Measurements from ENCODE around the gene EML4. TPM values are rescaled to one million over a fixed set of nuclear protein-coding genes. Genes with fewer than 3 reads are reported as not detected.
A peak's percentile ranks its signal among the peaks of the same experiment; 100 is the strongest.

Gene EML4
- total RNA-seq, 1 donor from 2014 or later: 28.5 TPM

DNA sequence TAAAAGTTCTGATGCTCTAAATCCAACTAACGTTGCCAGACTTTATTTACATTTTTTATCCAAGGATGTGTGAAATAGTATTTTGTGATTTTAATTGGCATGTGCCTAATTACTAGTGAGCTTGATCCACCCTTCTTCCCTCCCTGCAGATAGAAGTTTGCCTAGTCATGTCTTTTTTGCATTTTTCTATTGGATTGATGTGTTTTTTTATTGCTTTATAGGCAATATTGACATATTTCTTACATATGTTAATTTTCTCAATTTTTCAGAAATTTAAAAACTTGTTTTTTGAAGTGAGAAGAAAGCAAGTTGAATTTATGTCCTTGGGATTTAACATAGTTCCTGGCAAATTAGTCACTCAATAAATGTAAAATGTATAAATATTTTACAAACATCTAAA lies 56.4 kb downstream of the EML4 start:
- ATAC-seq: no peak

DNA sequence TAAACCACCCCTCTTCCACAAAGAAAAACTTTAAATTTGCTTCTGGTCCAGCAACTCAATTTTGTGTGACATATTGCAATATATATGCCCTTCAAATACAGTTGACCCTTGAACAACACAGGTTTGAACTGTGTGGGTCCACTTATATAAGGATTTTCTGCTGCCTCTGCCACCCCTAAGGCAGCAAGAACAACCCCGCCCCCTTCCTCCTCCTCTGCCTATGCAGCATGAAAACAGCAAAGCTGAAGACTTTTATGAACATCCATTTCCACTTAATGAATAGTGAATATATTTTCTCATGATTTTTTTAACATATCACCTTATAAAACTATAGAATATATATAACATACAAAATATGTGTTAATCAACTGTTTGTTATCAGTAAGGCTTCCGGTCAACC lies 58.3 kb downstream of the EML4 start:
- no peak for ATAC-seq

DNA sequence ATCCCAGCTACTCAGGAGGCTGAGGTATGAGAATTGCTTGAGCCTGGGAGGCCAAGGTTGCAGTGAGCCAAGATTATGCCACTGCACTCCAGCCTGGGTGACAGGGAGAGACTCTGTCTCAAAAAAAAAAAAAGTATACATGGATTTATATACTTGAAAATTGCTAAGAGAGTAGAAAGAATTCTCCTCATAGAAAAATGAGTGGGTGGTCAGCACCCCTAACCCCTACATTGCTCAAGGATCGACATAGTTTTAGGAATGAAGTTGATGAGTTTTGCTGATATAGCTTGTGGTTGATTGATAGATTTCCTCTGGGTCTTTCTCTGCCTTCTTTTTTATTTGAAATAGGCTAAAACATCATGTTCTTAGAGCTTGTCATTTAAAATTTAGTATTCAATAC lies 58.9 kb downstream of the EML4 start:
- ATAC-seq: no peak

DNA sequence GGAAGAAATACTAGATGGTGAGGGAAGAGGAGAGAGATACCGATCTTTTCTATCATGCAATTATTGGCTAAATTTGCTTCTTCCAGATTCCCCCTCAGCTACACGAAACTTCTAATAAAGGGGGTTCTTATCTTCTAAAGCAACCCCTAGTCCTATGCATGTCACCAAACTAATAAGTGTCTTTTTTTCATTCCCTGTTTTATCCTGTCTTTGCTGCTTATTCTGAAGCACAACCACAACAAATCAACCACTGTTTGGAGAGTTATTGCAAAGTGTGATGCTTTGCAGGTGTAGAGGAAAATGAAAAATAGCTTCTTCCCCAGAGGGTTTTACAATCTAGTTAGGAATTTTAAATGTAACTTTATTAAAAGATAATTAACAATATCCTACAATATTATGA lies 60.8 kb downstream of the EML4 start:
- no peak for ATAC-seq

DNA sequence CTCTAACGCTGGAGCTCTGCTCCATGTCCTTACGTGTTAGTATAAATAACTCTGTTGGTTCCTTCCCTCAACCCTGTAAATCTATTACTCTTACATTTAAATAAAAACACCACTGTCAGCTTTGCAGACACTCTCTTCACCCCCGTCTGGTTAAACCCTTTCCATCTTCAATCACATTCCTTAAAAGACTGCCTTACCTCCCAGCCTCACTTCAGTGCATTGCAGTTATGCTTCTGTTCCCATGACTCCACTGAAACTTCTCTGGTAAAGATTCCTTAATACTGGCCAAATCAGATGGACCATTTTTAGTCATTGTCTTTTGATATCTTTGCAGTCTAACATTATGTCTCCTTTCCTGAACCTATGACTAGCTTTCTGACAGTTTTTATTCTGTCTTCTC lies 61.7 kb downstream of the EML4 start:
- no peak for ATAC-seq

DNA sequence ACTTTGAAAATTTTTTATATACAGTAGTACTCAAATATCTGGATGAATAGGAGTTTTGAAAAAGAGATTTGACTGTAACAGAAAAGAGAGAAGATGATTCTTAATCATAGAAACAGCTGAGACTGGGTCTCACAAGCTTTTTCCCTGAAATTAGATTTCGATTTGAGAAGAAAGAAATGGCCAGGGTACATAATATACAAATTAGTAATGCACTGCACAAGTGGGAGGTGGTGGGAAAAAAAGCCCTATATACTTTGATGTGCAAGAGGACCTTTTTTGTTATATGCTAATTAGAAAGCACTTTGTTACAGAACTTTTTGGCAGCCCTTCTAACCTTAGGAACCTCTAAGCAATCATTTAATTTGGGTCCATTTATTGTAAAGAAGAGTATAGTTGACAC lies 62.9 kb downstream of the EML4 start:
- ATAC-seq: no peak

DNA sequence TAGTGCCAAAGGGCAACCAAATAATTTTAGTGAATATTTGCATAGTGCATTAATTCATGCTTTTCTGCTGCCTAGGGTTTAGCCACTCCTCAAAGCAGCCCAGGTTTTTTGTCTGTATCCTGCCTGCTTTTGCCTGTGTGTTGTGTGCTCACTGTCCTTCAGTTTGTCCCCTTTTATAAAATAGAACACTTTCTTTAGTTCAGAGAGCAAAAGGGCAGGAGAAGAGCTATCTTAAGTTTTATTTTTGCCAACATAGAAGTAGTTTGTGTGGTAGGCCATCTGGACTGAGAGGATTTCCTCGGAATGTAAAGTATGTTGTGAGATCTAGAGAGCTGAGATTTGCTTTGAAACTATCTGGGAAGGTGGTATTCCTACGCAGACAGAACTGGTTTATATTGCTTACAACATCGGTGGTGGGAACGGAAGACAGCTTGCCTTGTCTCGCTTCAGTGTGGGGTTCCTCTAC lies 64.9 kb downstream of the EML4 start:
- ATAC-seq: no peak

DNA sequence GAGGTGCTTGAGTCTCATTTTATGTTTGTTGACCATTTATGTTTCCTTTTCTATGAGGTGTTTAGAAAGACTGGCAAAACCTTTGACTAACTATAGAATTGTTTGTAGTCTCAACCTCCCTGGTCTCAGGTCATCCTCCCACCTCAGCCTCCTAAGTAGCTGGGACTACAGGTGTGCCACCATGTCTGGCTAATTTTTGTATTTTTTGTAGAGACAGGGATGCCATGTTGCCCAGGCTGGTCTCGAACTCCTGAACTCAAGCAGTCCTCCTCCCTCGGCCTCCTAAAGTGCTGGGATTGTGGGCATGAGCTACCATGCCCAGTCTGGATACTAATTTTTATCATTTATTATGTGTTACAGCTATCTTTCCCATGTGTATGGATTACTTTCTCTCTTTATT lies 67.8 kb downstream of the EML4 start:
- no peak for ATAC-seq

DNA sequence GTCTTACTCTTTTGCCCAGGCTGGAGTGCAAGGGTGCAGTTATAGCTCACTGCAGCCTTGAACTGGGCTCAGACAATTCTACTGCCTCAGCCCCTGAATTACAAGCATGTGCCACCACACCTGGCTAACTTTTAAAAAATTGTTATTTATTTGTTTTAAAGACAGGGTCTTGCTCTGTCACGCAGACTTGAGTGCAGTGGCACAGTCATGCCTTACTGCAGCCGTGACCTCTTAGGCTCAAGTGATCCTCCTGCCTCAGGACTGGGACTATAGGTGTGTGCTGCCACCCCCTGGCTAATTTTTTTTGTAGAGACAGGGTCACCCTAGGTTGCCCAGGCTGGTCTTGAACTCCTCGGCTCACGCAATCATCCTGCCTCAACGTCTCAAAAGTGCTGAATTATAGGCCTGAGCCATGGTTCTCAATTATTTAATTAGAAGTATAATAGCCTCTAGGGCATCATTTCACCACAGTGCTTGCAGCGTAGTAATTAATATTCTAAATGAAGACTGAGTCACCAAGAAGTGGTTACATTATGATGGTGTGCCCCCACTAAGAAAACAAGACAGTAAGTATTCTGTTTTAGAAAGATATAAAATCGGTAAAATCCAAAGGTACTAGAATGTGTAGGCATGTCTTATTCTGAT lies 69.6 kb downstream of the EML4 start:
- peak; percentile 78 for ATAC-seq

DNA sequence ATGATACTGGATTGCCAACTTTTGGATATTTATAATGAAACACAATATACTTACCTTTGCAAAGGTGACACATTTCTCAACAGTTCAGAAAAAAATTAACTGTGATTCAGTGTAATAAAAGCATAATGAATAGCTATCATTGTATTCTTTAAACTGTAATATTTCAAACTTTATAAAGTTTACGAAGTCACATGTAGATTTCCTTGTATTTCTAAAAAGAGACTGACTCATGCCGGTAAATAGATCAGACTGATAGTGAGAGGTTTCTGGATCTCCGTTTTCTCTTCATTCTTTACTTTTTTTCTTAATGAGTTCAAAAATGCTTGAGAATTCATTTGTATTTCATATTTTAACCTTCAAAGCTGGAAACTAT lies 70.1 kb downstream of the EML4 start:
- ATAC-seq: no peak

DNA sequence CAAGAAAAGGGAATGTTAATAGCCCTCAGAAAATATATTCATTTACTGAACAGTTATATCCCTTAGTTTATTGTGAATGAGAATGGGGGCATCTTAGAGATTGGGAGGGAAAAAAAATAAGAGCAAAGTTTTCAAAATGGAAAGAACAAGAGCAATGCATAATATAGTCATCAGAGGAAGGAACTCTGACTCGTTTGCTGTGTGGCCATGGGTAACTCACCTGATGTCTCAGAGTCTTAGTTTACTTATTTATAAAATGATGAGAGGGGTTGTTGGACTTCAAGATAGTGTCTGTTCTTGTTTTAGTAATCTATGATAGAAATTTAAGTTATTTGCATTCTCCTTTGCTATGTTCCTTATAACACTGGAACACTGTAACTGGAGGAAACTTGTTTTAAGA lies 70.7 kb downstream of the EML4 start:
- no peak for ATAC-seq

DNA sequence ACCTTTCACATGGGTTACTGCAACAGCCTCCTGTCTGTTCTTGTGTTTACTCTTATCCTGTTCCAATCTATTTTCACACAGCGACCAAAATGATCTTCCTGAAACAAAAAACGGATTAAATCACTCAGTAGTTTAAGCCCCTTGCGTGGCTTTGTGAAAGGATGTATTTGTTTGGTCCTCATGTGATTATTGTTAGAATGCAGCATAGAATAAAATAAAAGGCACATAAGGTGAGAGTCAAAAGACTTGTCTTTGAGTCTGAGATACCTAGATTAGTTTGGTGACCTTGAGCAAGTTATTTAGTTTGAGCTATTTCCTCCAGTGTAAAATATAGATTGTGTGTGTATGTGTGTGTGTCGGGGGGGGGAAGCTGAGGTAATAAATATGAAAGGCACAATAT lies 72.4 kb downstream of the EML4 start:
- no peak for ATAC-seq

DNA sequence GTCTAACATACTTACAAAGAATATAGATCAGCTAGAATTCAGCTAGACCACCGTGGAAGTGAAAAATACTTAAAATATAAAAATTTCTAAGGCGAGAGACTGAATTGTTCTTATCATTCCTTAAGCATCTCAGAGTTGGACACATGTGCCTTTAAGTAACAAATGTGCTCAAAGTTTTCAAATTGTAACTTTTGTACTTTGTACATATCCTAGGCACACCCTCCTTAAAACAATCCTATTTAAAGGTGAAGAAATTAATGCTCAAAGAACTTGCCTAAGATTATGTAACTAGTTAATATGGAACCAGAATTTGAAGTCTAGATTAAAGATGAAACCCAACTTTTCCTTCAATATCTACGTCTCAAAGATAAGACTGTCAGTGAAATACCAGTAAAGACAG lies 74.1 kb downstream of the EML4 start:
- ATAC-seq: no peak

DNA sequence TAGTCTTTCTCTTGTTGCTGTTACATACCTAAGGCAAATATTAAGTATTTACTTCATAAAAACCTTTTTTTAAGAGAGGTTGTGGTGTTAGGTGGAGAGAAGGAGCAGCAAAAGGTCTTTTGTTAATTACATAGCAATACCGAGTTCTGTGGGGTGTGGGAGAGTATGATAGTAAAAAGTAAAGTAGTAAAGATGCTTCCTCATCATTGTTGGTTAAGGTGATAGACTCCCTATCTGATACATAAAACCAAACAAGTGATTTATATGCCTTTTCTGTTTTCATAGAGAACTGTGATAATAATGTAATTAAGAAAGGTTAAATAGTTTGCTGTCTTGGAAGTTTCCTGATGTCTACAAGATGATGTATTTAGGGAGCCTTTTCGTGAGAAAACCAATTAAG lies 75.4 kb downstream of the EML4 start:
- ATAC-seq: no peak

DNA sequence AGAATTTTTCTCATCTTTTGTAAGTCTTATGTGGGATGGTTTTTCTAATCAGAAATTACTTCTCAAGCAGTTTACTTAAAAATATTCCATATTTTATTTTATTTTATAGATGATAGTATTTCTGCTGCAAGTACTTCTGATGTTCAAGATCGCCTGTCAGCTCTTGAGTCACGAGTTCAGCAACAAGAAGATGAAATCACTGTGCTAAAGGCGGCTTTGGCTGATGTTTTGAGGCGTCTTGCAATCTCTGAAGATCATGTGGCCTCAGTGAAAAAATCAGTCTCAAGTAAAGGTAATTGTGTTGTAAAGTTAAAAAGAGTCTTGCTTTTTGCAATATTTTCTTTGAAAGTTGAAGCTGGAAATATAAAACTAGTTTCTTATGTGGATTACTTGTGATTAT lies 76.2 kb downstream of the EML4 start:
- ATAC-seq: no peak

DNA sequence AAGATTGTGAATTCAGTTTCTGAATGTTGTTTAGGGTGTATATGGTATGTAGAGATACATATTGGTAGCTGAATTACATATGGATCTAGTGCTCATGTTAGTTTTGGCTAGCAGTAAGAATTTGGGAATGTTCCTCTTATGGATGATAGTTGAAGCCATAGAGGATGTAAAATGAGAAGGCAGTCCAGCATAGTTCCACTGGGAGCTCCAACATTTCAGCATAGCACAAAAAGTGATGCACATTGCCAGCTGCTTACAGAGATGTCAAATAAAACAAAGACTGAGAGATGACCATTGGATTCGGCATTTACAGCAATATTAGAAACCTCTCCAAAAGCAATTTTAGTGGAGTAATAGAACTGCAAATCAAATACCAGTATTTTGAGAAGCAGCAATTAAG lies 77.4 kb downstream of the EML4 start:
- ATAC-seq: no peak

DNA sequence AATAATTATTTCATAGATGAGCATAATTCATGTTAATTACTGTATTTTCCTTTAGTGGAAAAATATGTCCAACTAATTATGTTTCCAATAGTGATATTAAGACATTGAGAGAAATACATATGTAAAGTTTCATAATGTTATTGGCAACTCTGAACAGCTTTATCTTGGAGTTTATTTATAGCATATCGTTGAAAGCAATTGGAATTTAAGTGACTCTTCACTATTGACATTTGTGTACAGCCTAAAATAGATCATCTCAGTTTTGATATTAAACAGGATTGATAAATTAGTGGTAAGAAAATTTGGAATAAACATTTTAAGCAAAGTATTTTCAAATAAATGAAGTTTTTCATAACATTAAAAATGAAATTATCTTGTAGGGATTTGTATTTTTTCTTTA lies 79.7 kb downstream of the EML4 start:
- ATAC-seq: no peak

DNA sequence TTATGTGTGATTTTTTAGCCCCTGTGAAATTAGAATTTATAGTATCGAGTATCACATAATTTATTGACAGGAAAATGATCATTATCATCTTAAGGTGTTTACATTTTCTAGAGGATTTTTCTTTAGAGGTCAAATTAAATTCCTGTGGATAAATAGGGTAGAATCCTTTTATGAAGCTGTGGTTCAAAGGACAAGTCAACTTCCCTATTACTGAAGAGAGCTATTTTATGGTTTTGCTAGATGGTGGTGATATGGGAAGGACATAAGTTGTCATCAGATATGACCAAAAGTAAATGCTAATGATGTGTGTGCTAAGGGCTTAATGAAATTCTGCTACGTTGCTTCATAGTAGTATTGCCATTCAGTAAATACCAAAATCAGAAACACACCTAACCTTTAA lies 80.1 kb downstream of the EML4 start:
- ATAC-seq: no peak

DNA sequence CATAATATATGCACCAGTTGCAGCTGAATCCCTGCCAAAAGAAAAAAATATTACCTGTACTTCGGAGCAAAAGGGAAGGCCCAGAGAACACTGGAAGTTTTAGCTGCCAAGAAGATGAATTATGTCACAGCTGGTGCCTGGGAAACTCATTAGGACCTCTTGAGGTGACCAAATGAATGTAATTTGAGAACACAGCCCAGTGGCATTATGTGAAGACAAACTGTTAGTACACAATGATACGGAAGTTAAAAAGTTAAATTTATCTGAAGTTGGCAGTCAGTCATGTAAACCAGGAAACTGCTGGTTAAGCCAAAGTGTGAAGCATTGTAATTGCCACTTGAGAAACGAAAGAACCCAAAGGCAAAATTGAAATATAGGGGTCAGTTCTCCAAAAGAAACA lies 80.7 kb downstream of the EML4 start:
- ATAC-seq: peak; percentile 38

DNA sequence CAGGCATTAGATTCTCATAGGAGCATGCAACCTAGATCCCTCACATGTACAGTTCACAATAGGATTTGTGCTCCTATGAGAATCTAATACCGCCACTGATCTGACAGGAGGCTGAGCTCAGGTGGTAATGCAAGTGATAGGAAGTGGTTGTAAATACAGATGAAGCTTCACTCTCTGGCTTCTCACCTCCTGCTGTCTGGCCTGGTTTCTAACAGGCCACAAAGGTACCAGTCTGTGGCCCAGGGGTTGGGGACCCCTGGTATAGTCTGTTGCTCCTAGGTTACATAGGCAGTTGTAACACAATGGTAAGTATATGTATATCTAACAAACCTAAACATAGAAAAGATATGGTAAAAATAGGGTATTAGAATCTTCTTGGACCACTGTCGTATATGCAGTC lies 81.8 kb downstream of the EML4 start:
- ATAC-seq: no peak

DNA sequence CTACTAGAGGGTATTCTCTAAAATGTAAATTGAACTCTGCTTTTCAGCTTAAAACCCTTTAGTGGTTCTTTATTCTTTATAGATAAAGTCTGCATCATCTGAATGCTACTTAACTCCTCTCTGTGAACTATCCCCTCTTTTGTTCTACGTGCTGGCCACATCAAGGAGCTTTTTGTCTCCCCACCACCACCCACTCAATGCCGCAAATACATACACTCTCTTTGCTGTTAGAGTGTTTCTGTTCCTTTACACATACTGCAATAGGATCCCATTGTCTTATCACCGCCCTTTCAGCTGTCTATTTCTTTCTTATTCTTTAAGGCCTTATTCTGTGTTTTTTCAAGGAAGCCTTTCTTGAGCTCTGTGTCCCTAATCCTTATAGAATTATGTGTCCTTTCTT lies 83.3 kb downstream of the EML4 start:
- ATAC-seq: no peak

DNA sequence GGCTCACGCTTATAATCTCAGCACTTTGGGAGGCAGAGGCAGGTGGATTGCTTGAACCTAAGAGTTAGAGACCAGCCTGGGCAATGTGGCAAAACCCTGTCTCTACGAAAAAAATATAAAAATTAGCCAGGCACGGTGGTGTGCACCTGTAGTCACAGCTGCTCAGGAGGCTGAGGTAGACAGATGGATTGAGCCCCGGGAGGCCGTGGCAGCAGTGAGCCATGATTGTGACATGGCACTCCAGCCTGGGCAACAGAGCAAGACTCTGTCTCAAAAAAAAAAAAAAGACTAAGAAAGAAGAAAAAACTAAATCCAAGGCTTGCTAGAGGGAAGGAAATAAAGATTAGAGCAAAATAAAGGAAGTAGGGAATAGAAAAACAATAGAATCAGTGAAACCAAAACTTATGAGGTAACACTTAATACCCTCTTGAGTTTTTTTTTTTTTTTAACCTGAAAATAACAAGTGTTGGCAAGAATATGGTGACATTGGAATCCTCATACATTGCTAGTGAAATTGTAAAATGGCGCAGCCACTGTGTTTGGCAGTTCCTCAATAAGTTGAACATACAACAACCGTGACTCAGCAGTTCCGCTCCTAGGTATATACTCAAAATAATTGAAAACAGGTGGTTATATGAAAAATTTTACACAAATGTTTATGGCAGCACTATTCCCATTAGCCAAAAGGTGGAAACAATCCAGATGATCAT lies 85.2 kb downstream of the EML4 start:
- no peak for ATAC-seq

DNA sequence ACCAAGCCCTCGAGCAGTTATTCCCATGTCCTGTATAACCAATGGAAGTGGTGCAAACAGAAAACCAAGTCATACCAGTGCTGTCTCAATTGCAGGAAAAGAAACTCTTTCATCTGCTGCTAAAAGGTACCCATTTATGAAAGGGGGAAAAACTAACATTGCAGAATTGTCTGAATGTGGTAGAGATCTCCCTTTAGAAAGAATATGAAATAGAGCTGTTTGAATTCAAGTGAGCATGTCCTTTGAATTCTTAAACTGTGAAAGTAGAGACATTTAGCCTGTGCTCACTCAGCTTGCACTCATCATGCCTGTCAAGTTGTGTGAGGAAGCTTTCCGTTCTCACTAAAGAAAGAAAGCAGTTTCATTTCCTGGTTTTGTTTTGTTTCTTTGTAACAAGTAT lies 87.4 kb downstream of the EML4 start:
- ATAC-seq: no peak

DNA sequence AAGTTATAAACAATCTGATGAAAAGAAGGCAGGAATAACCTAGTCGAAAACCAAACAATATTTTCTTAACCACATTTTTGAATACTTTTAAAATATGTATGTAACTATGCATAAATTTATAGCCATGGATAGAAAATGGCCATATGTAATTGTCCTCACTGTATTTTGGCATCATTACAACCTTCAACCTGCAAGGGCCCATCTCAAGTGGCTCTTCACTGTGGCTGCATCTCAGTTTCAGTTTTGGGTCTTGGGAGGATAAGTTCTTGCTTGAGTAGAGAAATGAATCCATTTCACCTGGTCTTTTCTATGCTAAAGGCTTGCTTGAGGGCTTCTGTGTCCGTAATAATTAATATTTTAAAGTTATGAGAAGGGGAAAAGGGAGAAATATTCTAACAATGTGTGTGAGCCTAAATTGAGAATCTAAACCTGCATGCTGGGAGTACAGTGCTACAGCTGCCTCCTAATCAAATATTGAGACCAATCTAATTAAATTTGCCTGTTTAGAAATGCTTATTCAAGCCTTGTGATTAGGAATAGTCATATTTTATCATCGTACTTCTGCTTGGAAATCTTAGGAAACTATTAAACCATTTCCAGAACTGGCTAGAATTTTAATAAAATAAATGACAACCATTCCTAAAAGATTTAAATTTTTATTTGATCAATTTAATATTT lies 92.5 kb downstream of the EML4 start:
- ATAC-seq: no peak

Data from esophagus mucosa (tissue), 1 donor.